ENCODE measurements around the gene LRMDA.
"Not testable (repeated sequence)": the region's sequence is repeated elsewhere in the genome, so short reads cannot be mapped to it uniquely, and the experiment has no call there.

Gene LRMDA

GRCh38 chr10:75505293-75505692 is 73.9 kb downstream of the LRMDA start:
- Mint-ChIP-seq H3K27ac (no peak overlapping the region), H3K4me3 (no peak overlapping the region), H3K9me3 (no peaks in the 10 kb centered on the region), H3K36me3 (no peaks in the 10 kb centered on the region), H3K27me3 (no peaks in the 10 kb centered on the region), H3K4me1 (no peaks in the 10 kb centered on the region)
- CTCF ChIA-PET = no interaction called here
- no peak for DNase-seq

GRCh38 chr10:75505840-75506506 is 74.5 kb downstream of the LRMDA start:
- H3K9me3 Mint-ChIP-seq = no peaks in the 10 kb centered on the region
- DNase-seq = no peak
- no peaks in the 10 kb centered on the region for H3K4me1 Mint-ChIP-seq
- no peak overlapping the region for H3K27ac Mint-ChIP-seq
- H3K27me3 Mint-ChIP-seq = no peaks in the 10 kb centered on the region
- H3K36me3 Mint-ChIP-seq = no peaks in the 10 kb centered on the region
- CTCF ChIA-PET = no interaction called here
- H3K4me3 Mint-ChIP-seq = no peak overlapping the region

GRCh38 chr10:75506930-75507329 is 75.5 kb downstream of the LRMDA start:
- H3K4me3 Mint-ChIP-seq = no peak overlapping the region
- H3K36me3 Mint-ChIP-seq = no peaks in the 10 kb centered on the region
- CTCF ChIA-PET = no interaction called here
- DNase-seq = no peak
- peaks cover 5% of the 10 kb centered on the region for H3K27me3 Mint-ChIP-seq
- H3K9me3 Mint-ChIP-seq = no peaks in the 10 kb centered on the region
- no peak overlapping the region for H3K27ac Mint-ChIP-seq
- H3K4me1 Mint-ChIP-seq = no peaks in the 10 kb centered on the region

- H3K9me3 Mint-ChIP-seq = no peaks in the 10 kb centered on the region
- no peak overlapping the region for H3K4me3 Mint-ChIP-seq
- H3K36me3 Mint-ChIP-seq = no peaks in the 10 kb centered on the region
- no peaks in the 10 kb centered on the region for H3K4me1 Mint-ChIP-seq
- H3K27me3 Mint-ChIP-seq = peaks cover 7% of the 10 kb centered on the region
- CTCF ChIA-PET = no interaction called here
- H3K27ac Mint-ChIP-seq = no peak overlapping the region
- no peak for DNase-seq
Observed at GRCh38 chr10:75507469-75507868, 76.0 kb downstream of the LRMDA start.

GRCh38 chr10:75508239-75508813 is 76.9 kb downstream of the LRMDA start:
- no peak for DNase-seq
- Mint-ChIP-seq H3K4me1 (no peaks in the 10 kb centered on the region), H3K4me3 (no peak overlapping the region), H3K27me3 (peaks cover 8% of the 10 kb centered on the region), H3K36me3 (no peaks in the 10 kb centered on the region), H3K27ac (no peak overlapping the region), H3K9me3 (no peaks in the 10 kb centered on the region)
- CTCF ChIA-PET = no interaction called here

GRCh38 chr10:75508814-75509306 is 77.4 kb downstream of the LRMDA start:
- Mint-ChIP-seq H3K9me3 (no peaks in the 10 kb centered on the region), H3K4me1 (no peaks in the 10 kb centered on the region), H3K27me3 (peaks cover 8% of the 10 kb centered on the region), H3K4me3 (no peak overlapping the region), H3K27ac (no peak overlapping the region), H3K36me3 (no peaks in the 10 kb centered on the region)
- DNase-seq = no peak
- CTCF ChIA-PET = no interaction called here

- no peaks in the 10 kb centered on the region for H3K9me3 Mint-ChIP-seq
- no peaks in the 10 kb centered on the region for H3K4me1 Mint-ChIP-seq
- H3K27ac Mint-ChIP-seq = no peak overlapping the region
- DNase-seq = no peak
- H3K4me3 Mint-ChIP-seq = no peak overlapping the region
- no peaks in the 10 kb centered on the region for H3K36me3 Mint-ChIP-seq
- H3K27me3 Mint-ChIP-seq = peaks cover 8% of the 10 kb centered on the region
- CTCF ChIA-PET = no interaction called here
Observed at GRCh38 chr10:75509706-75510105, 78.3 kb downstream of the LRMDA start.

GRCh38 chr10:75511011-75511410 is 79.6 kb downstream of the LRMDA start:
- Mint-ChIP-seq H3K36me3 (no peaks in the 10 kb centered on the region), H3K4me3 (no peak overlapping the region), H3K27me3 (peaks cover 8% of the 10 kb centered on the region), H3K9me3 (peaks cover 3% of the 10 kb centered on the region), H3K27ac (no peak overlapping the region), H3K4me1 (no peaks in the 10 kb centered on the region)
- CTCF ChIA-PET = no interaction called here
- DNase-seq = no peak

GRCh38 chr10:75512203-75512933 is 80.9 kb downstream of the LRMDA start:
- Mint-ChIP-seq H3K27ac (no peak overlapping the region), H3K4me3 (no peak overlapping the region), H3K4me1 (peaks cover 6% of the 10 kb centered on the region), H3K9me3 (peaks cover 3% of the 10 kb centered on the region), H3K36me3 (no peaks in the 10 kb centered on the region), H3K27me3 (peaks cover 8% of the 10 kb centered on the region)
- no peak for DNase-seq
- CTCF ChIA-PET = interaction anchor here (0.6 kb wide), 1 partner anchor 402 kb away, joined by 3 read pairs; no protein-coding TSS in a partner anchor

GRCh38 chr10:75513292-75513885 is 82.0 kb downstream of the LRMDA start:
- peaks cover 8% of the 10 kb centered on the region for H3K27me3 Mint-ChIP-seq
- H3K27ac Mint-ChIP-seq = no peak overlapping the region
- H3K4me1 Mint-ChIP-seq = peaks cover 6% of the 10 kb centered on the region
- CTCF ChIA-PET = no interaction called here
- DNase-seq = no peak
- H3K4me3 Mint-ChIP-seq = no peak overlapping the region
- H3K9me3 Mint-ChIP-seq = peaks cover 3% of the 10 kb centered on the region
- no peaks in the 10 kb centered on the region for H3K36me3 Mint-ChIP-seq

- Mint-ChIP-seq H3K27ac (no peak overlapping the region), H3K4me3 (no peak overlapping the region), H3K9me3 (peaks cover 3% of the 10 kb centered on the region), H3K4me1 (peaks cover 6% of the 10 kb centered on the region), H3K36me3 (no peaks in the 10 kb centered on the region), H3K27me3 (peaks cover 8% of the 10 kb centered on the region)
- CTCF ChIA-PET = no interaction called here
- no peak for DNase-seq
Observed at GRCh38 chr10:75514830-75515229, 83.4 kb downstream of the LRMDA start.

GRCh38 chr10:75516154-75516553 is 84.7 kb downstream of the LRMDA start:
- DNase-seq, H3K9me3 Mint-ChIP-seq, H3K36me3 Mint-ChIP-seq, CTCF ChIA-PET, H3K4me3 Mint-ChIP-seq, H3K4me1 Mint-ChIP-seq, H3K27ac Mint-ChIP-seq, H3K27me3 Mint-ChIP-seq: not testable (repeated sequence)

- CTCF ChIA-PET, H3K4me1 Mint-ChIP-seq, H3K4me3 Mint-ChIP-seq, H3K27me3 Mint-ChIP-seq, DNase-seq, H3K36me3 Mint-ChIP-seq, H3K9me3 Mint-ChIP-seq, H3K27ac Mint-ChIP-seq: not testable (repeated sequence)
Observed at GRCh38 chr10:75519213-75519612, 87.8 kb downstream of the LRMDA start.

- H3K27ac Mint-ChIP-seq, H3K36me3 Mint-ChIP-seq, DNase-seq, H3K27me3 Mint-ChIP-seq, H3K4me3 Mint-ChIP-seq, CTCF ChIA-PET, H3K4me1 Mint-ChIP-seq, H3K9me3 Mint-ChIP-seq: not testable (repeated sequence)
Observed at GRCh38 chr10:75521194-75521829, 89.9 kb downstream of the LRMDA start.
